VCaP (cell line): ENCODE data around the gene CARD6.

Experiments
- H3K27ac ChIP-seq: fragments of 450-650 bp; 2 replicates; pipeline ENCODE4 v1.5.1; 2017
- CTCF ChIP-seq: fragments of 450-650 bp; conservative IDR thresholded peaks from 2 replicates; pipeline ENCODE4 v1.5.1; 2017; ENCODE audit warnings: mild to moderate bottlenecking, moderate library complexity

CARD6 gene

GRCh38 chr5:40826489-40827187 lies 14.5 kb upstream of the CARD6 start:
- no peak overlapping the region; the same call in 1 of the 2 replicates for H3K27ac ChIP-seq
- no peak for TF ChIP-seq CTCF

- no peak for TF ChIP-seq CTCF
- no peak overlapping the region; the same call in 1 of the 2 replicates for H3K27ac ChIP-seq
Observed at GRCh38 chr5:40827188-40827977, 13.8 kb upstream of the CARD6 start.

- H3K27ac ChIP-seq = no peak overlapping the region; the same call in 1 of the 2 replicates
- no peak for TF ChIP-seq CTCF
Observed at GRCh38 chr5:40828021-40828631, 13.0 kb upstream of the CARD6 start.

GRCh38 chr5:40828690-40829661 lies 12.2 kb upstream of the CARD6 start:
- no peak for TF ChIP-seq CTCF
- no peak overlapping the region; the same call in 1 of the 2 replicates for H3K27ac ChIP-seq

GRCh38 chr5:40829748-40830533 lies 11.2 kb upstream of the CARD6 start:
- no peak for TF ChIP-seq CTCF
- peak overlapping the region; percentile 7; the same call in 1 of the 2 replicates for H3K27ac ChIP-seq

- no peak for TF ChIP-seq CTCF
Observed at GRCh38 chr5:40831346-40832210, 9.6 kb upstream of the CARD6 start.

More at GRCh38 chr5:40831346-40832210, 9.6 kb upstream of the CARD6 start:
- H3K27ac ChIP-seq = peak overlapping the region; percentile 2; the same call in 1 of the 2 replicates
